ENCODE measurements around the gene EFHD1.
"Not testable (repeated sequence)": the region's sequence is repeated elsewhere in the genome, so short reads cannot be mapped to it uniquely, and the experiment has no call there.

EFHD1 gene

DNA sequence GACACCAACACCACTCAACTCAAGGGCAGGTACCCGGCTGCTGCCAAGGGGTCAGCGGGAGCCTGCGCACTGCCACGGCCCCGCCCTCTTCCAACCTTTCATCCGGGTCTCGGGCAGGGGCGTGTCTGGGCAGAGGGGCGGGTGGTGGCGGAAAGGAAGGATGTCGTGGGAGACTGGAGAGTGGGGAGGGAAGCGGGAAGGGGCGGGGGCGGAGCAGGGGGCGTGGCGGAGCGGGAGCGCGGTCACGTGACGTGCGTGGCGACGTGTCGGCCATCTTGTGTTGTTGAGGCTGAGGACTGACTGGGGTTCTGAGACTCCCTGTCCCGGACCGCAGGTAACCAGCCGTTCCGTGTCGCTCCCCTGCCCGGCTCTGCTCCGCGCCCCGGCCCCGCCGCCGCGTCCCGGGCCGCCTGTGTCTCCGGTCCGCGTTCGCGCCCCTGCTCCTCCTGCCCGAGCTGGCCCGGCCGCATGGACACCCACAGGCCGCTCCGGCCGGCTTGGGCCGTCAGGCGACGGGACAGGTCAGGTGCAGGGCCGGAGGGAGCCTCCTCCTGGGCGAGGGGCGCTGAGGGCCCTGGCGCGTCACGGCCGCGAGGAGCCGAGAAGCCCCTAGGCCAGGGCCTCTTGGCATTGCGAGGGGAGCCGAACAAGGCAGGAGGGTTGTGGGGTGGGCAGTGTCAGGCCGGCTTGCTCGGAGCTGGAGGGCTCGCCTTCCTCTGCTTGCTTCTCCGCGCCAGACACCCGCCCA, 63.8 kb downstream of the EFHD1 start, which contains the start of gene GIGYF2:
GIGYF2 (plus strand) TSS at position 273 of the 748 bp plus-strand sequence. CDS start 37,867 bp downstream, outside the sequence.
- peak; percentile 92 for DNase-seq

DNA sequence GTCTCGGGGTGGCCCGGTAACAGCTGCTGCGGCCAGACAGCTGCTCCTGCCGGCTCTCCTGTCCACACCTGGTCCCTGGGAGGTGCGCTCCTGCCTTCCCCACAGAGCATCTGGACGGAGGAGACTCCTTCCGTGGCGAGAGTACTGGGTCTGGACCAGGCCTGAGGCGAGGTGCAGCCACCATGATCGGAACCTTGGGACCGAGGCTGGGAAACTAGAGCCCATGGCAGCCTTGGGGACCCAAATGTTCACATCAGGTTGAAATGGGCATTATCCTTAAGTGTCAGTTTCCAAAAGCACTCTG, 64.4 kb downstream of the EFHD1 start:
- DNase-seq: no peak

DNA sequence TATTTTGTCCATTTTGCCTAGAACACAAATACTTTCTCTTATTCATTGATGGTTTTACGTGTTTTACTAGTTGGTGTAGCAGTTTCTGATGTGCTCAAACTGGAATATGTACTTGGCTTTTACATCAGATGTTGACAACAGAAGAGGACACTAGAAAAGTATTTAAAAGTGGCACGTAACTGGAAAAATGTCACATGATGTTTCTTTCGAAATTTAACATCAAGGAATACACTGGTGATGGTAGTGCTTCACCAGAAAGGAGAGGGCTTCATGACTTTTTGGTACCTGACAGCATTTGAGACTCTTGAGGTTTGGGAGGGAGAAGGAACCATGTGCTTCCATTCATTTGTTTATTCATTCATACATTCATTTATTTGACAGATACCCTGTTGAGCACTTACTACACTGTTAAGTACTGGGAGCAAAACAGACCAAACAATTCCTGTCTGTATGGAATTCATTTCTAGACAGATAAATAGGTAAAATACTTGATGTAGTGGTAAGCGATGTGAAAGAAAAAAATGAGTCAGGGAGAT, 65.2 kb downstream of the EFHD1 start:
- DNase-seq: no peak

DNA sequence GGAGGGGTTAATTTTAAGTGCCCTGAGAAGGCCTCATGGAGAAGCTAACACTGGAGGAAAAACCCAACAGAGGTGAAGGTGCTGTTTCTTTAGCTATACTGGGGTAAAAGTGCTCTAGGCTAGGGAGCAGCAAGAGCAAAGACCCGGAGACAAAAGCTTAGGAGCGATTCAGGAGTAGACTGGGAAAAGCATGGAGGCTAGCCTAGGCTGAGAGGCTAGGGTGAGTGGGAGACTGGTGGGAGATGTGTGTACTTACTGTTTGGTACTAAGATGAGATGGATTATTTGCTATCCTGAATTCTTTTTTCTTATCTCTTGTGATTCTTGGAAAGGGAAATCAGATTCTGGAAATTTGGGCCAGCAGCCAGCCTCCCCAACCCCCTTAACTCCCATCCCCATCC, 65.7 kb downstream of the EFHD1 start:
- no peak for DNase-seq

DNA sequence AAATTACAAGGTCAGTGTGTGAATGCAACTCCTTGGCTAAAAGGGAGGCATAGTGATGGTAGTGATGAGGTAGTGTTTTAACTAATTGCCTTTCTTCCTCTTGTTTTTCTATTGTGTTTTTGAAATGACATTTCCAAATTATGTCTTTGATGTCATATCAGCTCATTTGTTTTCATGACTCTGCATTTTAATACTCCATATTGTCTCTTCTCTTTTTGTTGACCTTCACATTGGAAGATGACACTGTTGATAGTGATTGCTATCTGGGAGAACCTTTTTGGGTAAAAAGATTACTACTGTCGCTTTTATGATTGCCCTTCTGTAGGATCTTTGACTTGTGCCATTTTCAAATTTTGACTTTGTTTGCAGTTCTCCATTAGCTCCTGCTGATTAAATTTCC, 66.8 kb downstream of the EFHD1 start:
- DNase-seq: no peak

DNA sequence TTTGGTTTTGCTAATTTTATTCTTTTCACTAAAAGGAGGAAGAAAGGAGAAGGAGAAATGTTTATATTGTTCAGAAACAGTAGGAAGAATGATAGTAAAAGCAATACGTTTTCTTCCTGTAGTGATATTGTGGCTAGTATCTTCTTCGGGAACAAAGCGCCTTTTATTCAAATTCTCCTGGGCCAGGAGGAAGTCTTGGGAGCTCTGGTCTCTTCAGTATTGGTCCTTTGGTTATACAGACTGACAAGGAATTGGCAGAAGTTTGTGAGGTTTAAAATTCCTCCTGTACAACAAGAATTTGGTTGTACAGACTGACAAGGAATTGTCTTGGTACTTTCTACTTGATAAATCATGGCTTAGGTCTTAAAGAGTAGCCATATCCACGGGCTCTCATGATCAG, 73.7 kb downstream of the EFHD1 start:
- no peak for DNase-seq

DNA sequence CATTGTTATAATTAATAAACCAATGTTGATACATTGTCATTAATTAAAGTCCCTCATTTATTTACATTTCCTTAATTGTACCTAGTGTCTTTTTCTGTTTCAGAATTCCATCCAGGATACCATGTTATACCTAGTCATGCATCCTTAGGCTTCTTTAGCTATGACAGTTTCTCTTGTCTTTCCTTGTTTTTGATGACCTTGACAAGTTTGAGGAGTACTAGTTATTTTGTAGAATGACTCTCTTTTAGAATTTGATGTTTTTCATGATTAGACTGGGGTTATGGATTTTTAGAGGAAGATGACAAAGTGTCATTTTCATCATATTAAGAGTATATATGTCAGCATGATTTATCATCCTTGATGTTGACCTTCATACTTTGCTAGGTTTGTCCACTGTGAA, 80.1 kb downstream of the EFHD1 start:
- no peak for DNase-seq

DNA sequence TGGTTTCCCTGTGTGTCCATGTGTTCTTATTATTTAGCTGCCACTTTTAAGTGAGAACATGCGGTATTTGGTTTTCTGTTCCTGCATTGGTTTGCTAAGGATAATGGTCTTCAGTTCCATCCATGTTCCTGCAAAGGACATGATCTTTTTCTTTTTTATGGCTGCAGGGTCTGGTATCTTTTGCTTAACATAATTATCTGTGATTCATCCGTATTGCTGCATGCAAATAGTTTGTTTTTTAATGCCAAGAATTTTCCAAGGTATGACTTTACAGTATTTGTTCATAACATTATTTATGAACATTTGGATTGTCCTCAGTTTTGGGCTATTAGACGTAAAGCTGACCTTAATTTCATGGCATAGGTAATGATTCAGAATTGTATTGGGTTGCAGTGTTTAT, 81.6 kb downstream of the EFHD1 start:
- no peak for DNase-seq

DNA sequence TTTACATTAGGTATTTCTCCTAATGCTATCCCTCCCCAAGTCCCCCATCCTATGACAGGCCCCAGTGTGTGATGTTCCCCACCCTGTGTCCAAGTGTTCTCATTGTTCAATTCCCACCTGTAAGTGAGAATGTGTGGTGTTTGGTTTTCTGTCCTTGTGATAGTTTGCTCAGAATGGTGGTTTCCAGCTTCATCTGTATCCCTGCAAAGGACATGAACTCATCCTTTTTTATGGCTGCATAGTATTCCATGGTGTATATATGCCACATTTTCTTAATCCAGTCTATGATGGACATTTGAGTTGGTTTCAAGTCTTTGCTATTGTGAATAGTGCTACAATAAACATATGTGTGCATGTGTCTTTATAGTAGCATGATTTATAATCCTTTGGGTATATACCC, 86.7 kb downstream of the EFHD1 start:
- DNase-seq: not testable (repeated sequence)

DNA sequence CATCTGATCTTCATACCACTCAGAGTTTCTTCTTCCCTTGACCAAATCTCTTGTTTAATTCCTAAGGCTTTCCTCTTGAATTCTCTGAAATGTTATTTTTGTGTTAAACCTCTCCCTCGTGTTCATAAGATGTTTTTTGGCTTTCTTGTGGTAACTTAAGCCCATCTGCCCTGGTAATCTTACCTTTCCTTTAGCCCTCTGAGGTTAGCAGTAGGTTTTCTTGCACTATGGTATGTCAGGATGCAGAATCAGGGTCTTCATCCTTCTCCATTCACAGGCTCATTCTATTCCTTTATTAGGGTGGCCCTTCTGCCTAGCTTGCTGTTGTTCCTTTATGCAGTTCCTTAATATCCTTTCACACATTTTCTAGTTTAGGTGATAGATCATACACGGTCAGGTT, 87.9 kb downstream of the EFHD1 start:
- DNase-seq: no peak

DNA sequence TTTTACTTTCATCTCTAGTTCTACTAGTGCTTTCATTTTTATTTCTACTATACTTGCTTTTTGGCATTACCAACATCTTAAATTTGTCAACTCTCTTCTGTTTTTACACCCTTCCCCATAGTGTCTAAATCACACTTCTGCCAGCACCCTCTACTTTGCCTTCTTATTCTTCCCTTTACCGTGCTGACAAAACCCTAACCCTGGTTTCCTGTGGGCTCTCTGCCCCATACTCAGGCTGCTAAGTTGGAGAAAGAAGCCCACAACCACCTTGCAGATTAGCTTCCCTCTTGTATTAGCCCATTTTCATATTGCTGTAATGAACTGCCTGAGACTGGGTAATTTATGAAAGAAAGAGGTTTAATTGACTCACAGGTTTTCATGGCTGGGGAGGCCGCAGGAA, 88.5 kb downstream of the EFHD1 start:
- no peak for DNase-seq

DNA sequence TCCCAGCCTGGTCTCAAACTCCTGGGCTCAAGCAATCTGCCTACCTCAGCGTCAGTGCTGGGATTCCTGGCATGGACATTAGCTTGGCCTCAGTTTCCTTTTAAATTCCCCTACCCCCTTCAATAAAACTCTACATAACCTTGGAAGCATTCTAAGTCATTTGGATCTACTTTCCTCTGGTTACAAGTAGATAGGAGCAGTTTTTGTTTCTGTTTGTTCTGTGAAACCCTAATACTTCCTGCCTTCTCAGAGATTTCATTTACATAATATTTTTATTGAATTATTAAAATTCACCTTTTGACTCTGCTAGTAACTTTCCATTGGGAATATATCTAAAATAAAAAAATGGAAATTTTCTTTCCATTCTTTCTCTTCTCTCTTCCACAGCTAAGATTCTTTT, 89.6 kb downstream of the EFHD1 start:
- no peak for DNase-seq

DNA sequence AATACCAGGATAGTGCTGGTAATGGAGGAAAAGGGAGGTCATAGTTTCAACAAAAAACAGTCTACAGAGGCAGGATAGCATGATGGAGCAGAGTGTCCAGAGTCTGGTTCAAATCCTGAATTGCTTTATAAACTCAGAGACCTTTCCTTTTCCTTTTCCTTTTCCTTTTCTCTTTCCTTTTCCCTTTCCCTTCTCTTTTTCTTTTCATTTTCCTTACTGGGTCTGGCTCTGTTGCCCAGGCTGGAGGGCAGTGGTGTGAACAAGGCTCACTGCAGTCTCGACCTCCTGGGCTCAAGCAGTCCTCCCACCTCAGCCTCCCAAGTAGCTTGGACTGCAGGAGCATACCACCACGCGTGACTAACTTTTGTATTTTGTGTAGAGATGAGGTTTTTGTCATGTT, 95.4 kb downstream of the EFHD1 start:
- no peak for DNase-seq

DNA sequence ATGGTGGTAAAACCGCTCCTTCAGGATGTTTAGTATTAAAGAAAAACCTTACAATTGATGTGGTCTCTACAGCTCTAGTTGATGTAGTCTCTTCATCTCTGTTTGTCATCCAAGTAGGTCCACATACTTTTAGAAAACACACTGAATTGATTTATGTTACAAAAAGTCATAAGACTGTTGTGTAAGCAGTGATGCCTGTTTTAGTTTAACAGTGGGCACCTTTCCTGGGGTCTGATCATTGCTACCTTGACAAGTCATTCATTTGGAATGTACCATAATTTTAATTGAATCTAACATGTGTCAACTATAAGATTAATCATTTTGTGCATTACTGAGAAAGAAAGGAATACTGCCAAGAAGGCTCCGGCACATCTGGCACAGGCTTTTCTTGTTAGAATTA, 98.1 kb downstream of the EFHD1 start:
- no peak for DNase-seq

Data from T-helper 9 cell (primary cell).